ENCODE measurements around the gene RSAD2. TPM values are rescaled to one million over a fixed set of nuclear protein-coding genes. Genes with fewer than 3 reads are reported as not detected.
"Not testable (repeated sequence)": the region's sequence is repeated elsewhere in the genome, so short reads cannot be mapped to it uniquely, and the experiment has no call there.

The RSAD2 gene
- total and polyA plus RNA-seq, 12 donors, result 1.6 to 16.1 (median 5.4) TPM

DNA sequence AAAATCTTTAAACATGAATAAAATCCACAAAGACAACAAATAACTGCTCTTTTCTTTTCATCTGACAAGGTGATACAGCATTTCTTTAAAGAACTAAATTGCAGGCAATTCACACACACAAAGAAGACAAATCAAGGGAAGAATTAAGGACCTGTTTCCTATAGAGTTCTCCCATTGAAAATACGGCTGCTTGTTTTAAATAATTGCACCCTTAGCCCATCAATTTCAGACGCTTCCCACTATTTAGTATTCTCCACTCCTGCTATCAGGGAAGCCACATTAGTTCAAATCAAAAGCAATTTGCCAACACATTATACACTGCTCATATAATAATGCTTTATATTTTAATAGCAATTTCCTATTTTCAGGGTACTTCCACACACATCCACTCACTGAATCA lies 23.2 kb upstream of the RSAD2 start:
- TF ChIP-seq, protein P1, sequence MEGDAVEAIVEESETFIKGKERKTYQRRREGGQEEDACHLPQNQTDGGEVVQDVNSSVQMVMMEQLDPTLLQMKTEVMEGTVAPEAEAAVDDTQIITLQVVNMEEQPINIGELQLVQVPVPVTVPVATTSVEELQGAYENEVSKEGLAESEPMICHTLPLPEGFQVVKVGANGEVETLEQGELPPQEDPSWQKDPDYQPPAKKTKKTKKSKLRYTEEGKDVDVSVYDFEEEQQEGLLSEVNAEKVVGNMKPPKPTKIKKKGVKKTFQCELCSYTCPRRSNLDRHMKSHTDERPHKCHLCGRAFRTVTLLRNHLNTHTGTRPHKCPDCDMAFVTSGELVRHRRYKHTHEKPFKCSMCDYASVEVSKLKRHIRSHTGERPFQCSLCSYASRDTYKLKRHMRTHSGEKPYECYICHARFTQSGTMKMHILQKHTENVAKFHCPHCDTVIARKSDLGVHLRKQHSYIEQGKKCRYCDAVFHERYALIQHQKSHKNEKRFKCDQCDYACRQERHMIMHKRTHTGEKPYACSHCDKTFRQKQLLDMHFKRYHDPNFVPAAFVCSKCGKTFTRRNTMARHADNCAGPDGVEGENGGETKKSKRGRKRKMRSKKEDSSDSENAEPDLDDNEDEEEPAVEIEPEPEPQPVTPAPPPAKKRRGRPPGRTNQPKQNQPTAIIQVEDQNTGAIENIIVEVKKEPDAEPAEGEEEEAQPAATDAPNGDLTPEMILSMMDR (IDR thresholded peaks at IDR 0.05), result no peak
- Histone ChIP-seq H3K27ac (no peak overlapping the region), H3K9me3 (peaks cover 0 to 33% (median 11%) of the 10 kb centered on the region in 11 donors), H3K36me3 (peaks cover 0 to 95% (median 26%) of the 10 kb centered on the region in 9 donors), H3K4me3 (no peak overlapping the region), H3K27me3 (no peaks in the 10 kb centered on the region), H3K4me1 (no peaks in the 10 kb centered on the region)
- DNase-seq, result no peak
- intact Hi-C loops (cut with DNase I), result no loop called here
- ATAC-seq, result no peak
- 92 to 93% methylated on average over 2 of the region's 2 CpGs for WGBS, 2 donors

GRCh38 chr2:6855860-6856547 lies 21.6 kb upstream of the RSAD2 start:
- intact Hi-C loops (cut with DNase I), result no loop called here
- peaks cover 0 to 95% (median 14%) of the 10 kb centered on the region in 9 donors for H3K36me3 ChIP-seq

DNA sequence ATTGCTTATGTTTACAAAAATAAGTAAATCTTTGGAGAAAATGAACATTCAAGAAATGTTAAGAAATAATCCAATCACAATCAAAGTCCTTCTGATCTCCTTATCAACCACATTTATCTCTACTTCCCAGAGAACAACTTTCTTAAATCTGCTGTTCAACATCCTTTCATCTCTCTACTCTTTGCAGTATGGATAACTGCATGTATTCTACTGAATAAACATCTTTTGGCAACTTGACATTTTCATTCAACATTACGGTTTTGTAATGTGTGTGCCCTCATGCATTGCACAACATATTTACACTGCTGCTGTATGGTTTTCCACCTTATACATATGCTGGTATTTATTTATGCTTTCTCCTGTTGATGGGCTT lies 21.0 kb upstream of the RSAD2 start:
- peaks cover 0 to 95% (median 12%) of the 10 kb centered on the region in 9 donors for H3K36me3 ChIP-seq
- ATAC-seq (no peak), DNase-seq (no peak)
- no peaks in the 10 kb centered on the region for H3K4me1 ChIP-seq
- peaks cover 0 to 34% (median 6%) of the 10 kb centered on the region in 11 donors for H3K9me3 ChIP-seq
- H3K27ac ChIP-seq, result no peak overlapping the region
- intact Hi-C loops (cut with DNase I), result no loop called here
- 87 to 92% methylated on average over 1 of the region's 1 CpG for WGBS, 2 donors
- H3K27me3 ChIP-seq, result no peaks in the 10 kb centered on the region
- H3K4me3 ChIP-seq, result no peak overlapping the region
- TF ChIP-seq, protein P1 (IDR thresholded peaks at IDR 0.05), result no peak

More at GRCh38 chr2:6855860-6856547, 21.6 kb upstream of the RSAD2 start:
- no peak for ATAC-seq
- TF ChIP-seq, protein P1 (IDR thresholded peaks at IDR 0.05), result no peak
- Histone ChIP-seq H3K9me3 (peaks cover 0 to 38% (median 6%) of the 10 kb centered on the region in 11 donors), H3K27ac (no peak overlapping the region), H3K4me1 (no peaks in the 10 kb centered on the region), H3K4me3 (no peak overlapping the region), H3K27me3 (no peaks in the 10 kb centered on the region)
- DNase-seq, result no peak

DNA sequence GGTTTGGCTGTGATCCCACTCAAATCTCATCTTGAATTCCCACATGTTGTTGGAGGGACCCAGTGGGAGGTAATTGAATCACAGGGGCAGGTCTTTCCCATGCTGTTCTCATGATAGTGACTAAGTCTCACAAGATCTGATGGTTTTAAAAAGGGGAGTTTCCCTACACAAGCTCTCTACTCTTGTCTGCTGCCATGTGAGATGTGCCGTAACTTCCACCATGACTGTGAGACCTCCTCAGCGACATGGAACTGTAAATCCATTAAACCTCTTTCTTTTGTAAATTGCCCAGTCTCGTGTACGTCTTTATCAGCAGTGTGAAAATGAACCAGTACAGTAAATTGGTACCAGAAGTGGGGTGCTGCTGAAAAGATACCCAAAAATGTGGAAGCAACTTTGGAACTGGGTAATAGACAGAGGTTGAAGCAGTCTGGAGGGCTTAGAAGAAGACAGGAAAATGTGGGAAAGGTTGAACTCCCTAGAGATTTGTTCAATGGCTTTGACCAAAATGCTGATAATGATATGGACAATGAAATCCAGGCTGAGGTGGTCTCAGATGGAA lies 19.0 kb upstream of the RSAD2 start:
- H3K27ac ChIP-seq; intact Hi-C loops (cut with DNase I); H3K4me3 ChIP-seq; DNase-seq; H3K27me3 ChIP-seq; ATAC-seq; H3K4me1 ChIP-seq: not testable (repeated sequence)
- Histone ChIP-seq H3K9me3 (peaks cover 0 to 30% (median 6%) of the 10 kb centered on the region in 11 donors), H3K36me3 (peaks cover 0 to 95% (median 15%) of the 10 kb centered on the region in 9 donors)
- WGBS, 2 donors, result 97 to 98% methylated on average over 4 of the region's 4 CpGs

GRCh38 chr2:6860296-6860695 lies 17.3 kb upstream of the RSAD2 start:
- Histone ChIP-seq H3K4me1 (peaks cover 0 to 21% (median 18%) of the 10 kb centered on the region in 9 donors), H3K9me3 (peaks cover 0 to 30% (median 6%) of the 10 kb centered on the region in 11 donors), H3K36me3 (peaks cover 0 to 82% (median 15%) of the 10 kb centered on the region in 9 donors), H3K27ac (no peak overlapping the region), H3K4me3 (no peak overlapping the region), H3K27me3 (no peaks in the 10 kb centered on the region)
- DNase-seq (no peak), ATAC-seq (no peak)
- TF ChIP-seq, protein P1 (IDR thresholded peaks at IDR 0.05), result no peak
- 97 to 99% methylated on average over 3 of the region's 3 CpGs for WGBS, 2 donors
- intact Hi-C loops (cut with DNase I), result loop anchor here in 1 of 10 donors (5.0 kb wide), 1 partner anchor 33 kb away; no protein-coding TSS in a partner anchor
